ENCODE results near the gene ZIC2. TPM values are rescaled to one million over a fixed set of nuclear protein-coding genes. Genes with fewer than 3 reads are reported as not detected.

The ZIC2 gene
- total and polyA plus RNA-seq, 2 experiments from 2014 or later, result 0.10 to 0.15 TPM

DNA sequence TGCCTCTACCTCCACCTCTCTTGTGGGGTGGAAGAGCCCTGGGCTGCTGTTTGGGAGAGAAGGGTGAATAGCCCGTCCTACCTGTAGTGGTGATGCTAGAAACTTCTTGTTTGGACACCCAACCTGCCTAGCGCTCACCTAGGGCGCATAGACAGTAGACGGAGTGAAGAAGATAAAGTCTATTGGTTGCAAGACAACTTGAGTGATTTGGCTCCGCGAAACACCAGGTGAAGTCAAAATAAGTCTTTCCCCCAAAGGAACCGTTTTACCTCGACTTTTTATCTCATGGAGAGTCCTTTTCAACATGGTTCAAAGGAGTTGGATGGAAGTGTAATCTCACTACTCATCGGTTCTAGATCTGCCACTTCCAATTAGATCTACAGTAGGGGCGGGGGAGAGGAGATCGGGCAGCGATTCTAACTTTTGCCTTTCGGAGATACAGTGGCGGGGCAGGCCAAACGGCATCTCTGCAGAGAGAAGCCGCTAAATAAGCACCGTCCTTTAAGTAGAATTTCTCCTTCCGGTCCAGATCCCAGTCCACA is 9.3 kb upstream of the ZIC2 start:
- 3% methylated on average over 18 of the region's 18 CpGs for WGBS (ENCODE audit: low lambda C conversion rate, missing lambda C conversion rate)
- no peaks in the 10 kb centered on the region for H4K20me1 ChIP-seq (ENCODE audit: insufficient read depth, poor library complexity, severe bottlenecking)
- H3K79me2 ChIP-seq, result no peaks in the 10 kb centered on the region
- H3K4me3 ChIP-seq, result no peak overlapping the region
- no peaks in the 10 kb centered on the region for H3K36me3 ChIP-seq (replicated peaks; ENCODE audit: insufficient read depth, low read depth)
- H3K9me3 ChIP-seq (ENCODE audit: low read depth), result no peaks in the 10 kb centered on the region
- H2AFZ ChIP-seq, result peak overlapping the region; percentile 35
- peaks cover 21% of the 10 kb centered on the region for H3K4me1 ChIP-seq (ENCODE audit: insufficient read depth)
- DNase-seq (ENCODE audit: low spot score), result no peak
- no peak for TF ChIP-seq EZH2phosphoT487 (IDR thresholded peaks at IDR 0.05; ENCODE audit: low read depth, severe bottlenecking, unreplicated experiment)
- TF ChIP-seq EZH2 (IDR thresholded peaks at IDR 0.05; ENCODE audit: borderline replicate concordance), result peak; percentile 95
- H3K4me2 ChIP-seq, result peak overlapping the region; percentile 84
- H3K27ac ChIP-seq, result no peak overlapping the region
- no peaks in the 10 kb centered on the region for H3K9me2 ChIP-seq (replicated peaks; ENCODE audit: insufficient read depth)
- H3K27me3 ChIP-seq, result peaks cover 91% of the 10 kb centered on the region

DNA sequence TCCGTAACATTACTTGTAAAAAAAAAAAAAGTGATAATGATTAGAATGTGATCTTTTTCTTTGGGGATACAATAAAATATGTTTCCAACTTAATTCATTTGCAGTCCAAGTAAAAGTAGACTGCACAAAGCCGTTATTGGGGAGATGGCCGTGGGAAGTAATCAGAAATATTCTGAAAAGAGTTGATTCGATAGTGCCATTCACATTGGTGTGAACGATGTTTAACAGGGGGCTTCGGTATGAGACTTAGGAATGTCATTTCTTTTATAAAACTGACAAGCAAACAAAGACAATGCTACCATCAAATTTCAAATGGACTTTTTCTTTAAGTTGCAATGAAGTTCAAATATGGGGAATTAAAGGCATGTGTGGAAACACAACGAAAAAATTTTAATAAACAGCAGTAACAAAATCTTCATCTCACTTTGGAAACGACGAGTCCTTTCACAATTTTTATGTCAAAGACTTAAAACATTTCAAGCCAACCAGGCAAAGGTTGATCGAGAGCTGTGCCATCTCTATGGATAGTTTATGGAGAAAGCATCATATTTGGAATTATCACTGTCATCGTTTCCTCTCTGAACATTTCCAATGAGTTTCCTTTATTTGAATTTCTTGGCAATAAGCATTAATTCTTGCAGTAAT is 8.3 kb upstream of the ZIC2 start:
- H4K20me1 ChIP-seq (ENCODE audit: insufficient read depth, poor library complexity, severe bottlenecking), result no peaks in the 10 kb centered on the region
- H3K27ac ChIP-seq, result no peak overlapping the region
- DNase-seq (ENCODE audit: low spot score), result no peak
- 34% methylated on average over 11 of the region's 11 CpGs for WGBS (ENCODE audit: low lambda C conversion rate, missing lambda C conversion rate)
- H3K79me2 ChIP-seq, result no peaks in the 10 kb centered on the region
- H3K9me3 ChIP-seq (ENCODE audit: low read depth), result no peaks in the 10 kb centered on the region
- H3K9me2 ChIP-seq (replicated peaks; ENCODE audit: insufficient read depth), result no peaks in the 10 kb centered on the region
- H3K27me3 ChIP-seq, result peaks cover 91% of the 10 kb centered on the region
- TF ChIP-seq EZH2phosphoT487 (IDR thresholded peaks at IDR 0.05; ENCODE audit: low read depth, severe bottlenecking, unreplicated experiment) (no peak), CTCF (IDR thresholded peaks at IDR 0.05; ENCODE audit: poor library complexity) (no peak), EZH2 (IDR thresholded peaks at IDR 0.05; ENCODE audit: borderline replicate concordance) (no peak)
- H3K36me3 ChIP-seq (replicated peaks; ENCODE audit: insufficient read depth, low read depth), result no peaks in the 10 kb centered on the region
- H3K4me3 ChIP-seq, result no peak overlapping the region
- H3K4me1 ChIP-seq (ENCODE audit: insufficient read depth), result peaks cover 18% of the 10 kb centered on the region
- no peak overlapping the region for H2AFZ ChIP-seq
- no peak overlapping the region for H3K4me2 ChIP-seq

DNA sequence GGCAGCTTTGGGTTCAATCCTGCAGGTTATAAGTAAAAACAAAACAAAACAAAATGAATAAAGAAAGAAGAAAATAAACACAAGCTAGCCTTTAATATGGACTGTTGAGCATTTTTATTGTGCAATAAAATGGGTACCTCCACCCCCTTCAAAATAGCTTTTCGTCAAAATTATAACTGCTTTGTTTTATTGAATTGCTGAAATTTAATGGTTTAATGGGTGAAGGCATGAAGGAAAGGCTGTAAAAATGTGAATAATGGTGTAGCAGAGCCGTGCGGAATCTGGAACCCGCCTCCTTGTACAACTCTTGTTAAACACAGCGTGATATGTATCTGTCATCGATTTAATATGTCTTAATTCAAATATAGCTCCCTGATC is 7.8 kb upstream of the ZIC2 start:
- no peaks in the 10 kb centered on the region for H3K9me3 ChIP-seq (ENCODE audit: low read depth)
- no peaks in the 10 kb centered on the region for H3K9me2 ChIP-seq (replicated peaks; ENCODE audit: insufficient read depth)
- H4K20me1 ChIP-seq (ENCODE audit: insufficient read depth, poor library complexity, severe bottlenecking), result no peaks in the 10 kb centered on the region
- no peak for TF ChIP-seq CTCF (IDR thresholded peaks at IDR 0.05; ENCODE audit: poor library complexity)
- TF ChIP-seq EZH2 (IDR thresholded peaks at IDR 0.05; ENCODE audit: borderline replicate concordance), result peak; percentile 69
- H3K4me2 ChIP-seq, result no peak overlapping the region
- peaks cover 91% of the 10 kb centered on the region for H3K27me3 ChIP-seq
- H3K4me1 ChIP-seq (ENCODE audit: insufficient read depth), result peaks cover 13% of the 10 kb centered on the region
- H3K36me3 ChIP-seq (replicated peaks; ENCODE audit: insufficient read depth, low read depth), result no peaks in the 10 kb centered on the region
- H3K79me2 ChIP-seq, result no peaks in the 10 kb centered on the region
- DNase-seq (ENCODE audit: low spot score), result no peak
- H2AFZ ChIP-seq, result no peak overlapping the region
- H3K27ac ChIP-seq, result no peak overlapping the region
- H3K4me3 ChIP-seq, result no peak overlapping the region
- WGBS (ENCODE audit: low lambda C conversion rate, missing lambda C conversion rate), result 34% methylated on average over 6 of the region's 6 CpGs

DNA sequence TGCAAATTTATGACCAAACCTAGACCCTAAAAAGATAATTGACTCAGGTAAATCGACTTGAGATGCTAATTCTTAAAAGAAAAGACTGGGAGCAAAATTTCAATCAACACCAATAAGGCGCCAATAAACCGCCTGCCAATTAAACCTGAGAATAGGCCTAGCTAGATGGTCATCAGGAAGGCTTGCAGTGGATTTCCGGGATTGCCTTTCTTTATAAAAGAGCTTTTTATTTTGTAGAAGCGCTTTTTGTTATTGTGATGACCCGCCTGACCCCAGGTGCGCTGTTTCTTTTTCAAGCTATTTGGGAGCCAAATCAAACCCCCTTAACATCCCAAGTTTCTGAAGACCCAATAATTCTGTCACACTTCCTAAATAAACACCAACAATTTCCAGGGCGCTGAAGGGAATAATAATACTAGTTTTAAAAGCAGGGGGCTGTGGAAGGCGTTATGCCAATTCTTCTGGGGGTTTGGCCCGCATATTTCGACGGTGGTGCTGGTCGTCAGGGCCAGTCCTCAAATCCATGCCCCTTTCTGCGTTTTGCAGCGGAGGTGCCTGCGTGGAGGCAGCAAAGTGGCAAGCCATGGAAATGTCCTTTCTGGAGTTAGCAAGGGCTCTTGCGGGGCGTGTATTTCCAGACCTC is 7.2 kb upstream of the ZIC2 start:
- WGBS (ENCODE audit: low lambda C conversion rate, missing lambda C conversion rate), result 21% methylated on average over 18 of the region's 18 CpGs
- Histone ChIP-seq H3K4me2 (no peak overlapping the region), H3K27me3 (peaks cover 91% of the 10 kb centered on the region)

More for the DNA sequence above, 7.2 kb upstream of the ZIC2 start:
- H4K20me1 ChIP-seq (ENCODE audit: insufficient read depth, poor library complexity, severe bottlenecking), result no peaks in the 10 kb centered on the region
- H3K9me3 ChIP-seq (ENCODE audit: low read depth), result no peaks in the 10 kb centered on the region
- peak; percentile 64 for TF ChIP-seq EZH2 (IDR thresholded peaks at IDR 0.05; ENCODE audit: borderline replicate concordance)
- no peak for TF ChIP-seq CTCF (IDR thresholded peaks at IDR 0.05; ENCODE audit: poor library complexity)
- no peak for TF ChIP-seq EZH2phosphoT487 (IDR thresholded peaks at IDR 0.05; ENCODE audit: low read depth, severe bottlenecking, unreplicated experiment)
- no peak overlapping the region for H3K4me3 ChIP-seq
- H3K27ac ChIP-seq, result no peak overlapping the region
- H3K4me1 ChIP-seq (ENCODE audit: insufficient read depth), result peaks cover 7% of the 10 kb centered on the region
- no peak for DNase-seq (ENCODE audit: low spot score)
- H3K79me2 ChIP-seq, result no peaks in the 10 kb centered on the region
- H3K9me2 ChIP-seq (replicated peaks; ENCODE audit: insufficient read depth), result no peaks in the 10 kb centered on the region
- H2AFZ ChIP-seq, result no peak overlapping the region
- no peaks in the 10 kb centered on the region for H3K36me3 ChIP-seq (replicated peaks; ENCODE audit: insufficient read depth, low read depth)

Data from hepatocyte (in vitro differentiated cells).